IMR-90 (cell line): ENCODE results near the gene HIKESHI. TPM values are rescaled to one million over a fixed set of nuclear protein-coding genes. Genes with fewer than 3 reads are reported as not detected.

Source experiments
- ATAC-seq: fragments of 200-7000 bp; cut with Tn5 transposase; 2 replicates; pipeline ENCODE4 v1.9.1; 2020; ENCODE audit warnings: low read depth, mild to moderate bottlenecking, moderate library complexity
- BruUV-seq: library from RNA; stranded (reverse); fragments of 400-500 nt; replicated peaks from 2 replicates; lab custom pipeline; 2021; lab: Mats Ljungman, UMichigan
- CTCF ChIA-PET: fragments of 300-600 bp; formaldehyde crosslinking; extraction: SDS; loops from one replicate; lab custom pipeline; 2021; ENCODE audit warnings: antibody characterized with exemption; lab: Yijun Ruan, JAX
- POLR2A ChIA-PET: fragments of 300-600 bp; sonication (Branson Sonifier 250); formaldehyde crosslinking; loops from one replicate; lab custom pipeline; 2022; ENCODE audit warnings: antibody characterized with exemption; ENCODE audit not compliant: unreplicated experiment; lab: Charles Lee
- DNase-seq: peaks from one replicate; pipeline ENCODE4 v3.0.0; 2013
- H2AFZ ChIP-seq: replicated peaks from 2 replicates; pipeline ENCODE3; 2013; ENCODE audit warnings: low read length, mild to moderate bottlenecking; ENCODE audit not compliant: poor library complexity
- H2AK5ac ChIP-seq: 2 replicates; pipeline ENCODE4 v1.6.1; 2013; ENCODE audit warnings: low read depth, low read length, inconsistent platforms
- H2AK9ac ChIP-seq: replicated peaks from 2 replicates; pipeline ENCODE3; 2013; ENCODE audit warnings: mild to moderate bottlenecking, low read depth, low read length, moderate library complexity; ENCODE audit not compliant: poor library complexity
- H2BK120ac ChIP-seq: 2 replicates; pipeline ENCODE4 v1.6.1; 2013; ENCODE audit warnings: low read depth, low read length, inconsistent platforms
- H2BK15ac ChIP-seq: 3 replicates; pipeline ENCODE4 v1.6.1; 2013; ENCODE audit warnings: low read depth, low read length, inconsistent platforms
- H2BK20ac ChIP-seq: 2 replicates; pipeline ENCODE4 v1.6.1; 2013; ENCODE audit warnings: low read depth, mild to moderate bottlenecking, inconsistent platforms, low read length, moderate library complexity
- H2BK5ac ChIP-seq: 2 replicates; pipeline ENCODE4 v1.6.1; 2013; ENCODE audit warnings: mild to moderate bottlenecking, low read depth, low read length, inconsistent platforms; ENCODE audit not compliant: poor library complexity, severe bottlenecking
- H3K14ac ChIP-seq: replicated peaks from 2 replicates; pipeline ENCODE4 v1.6.1; 2013; ENCODE audit warnings: low read depth, low read length, inconsistent platforms
- H3K18ac ChIP-seq: 2 replicates; pipeline ENCODE4 v1.6.1; 2013; ENCODE audit warnings: low read depth, low read length, control low read depth
- H3K23ac ChIP-seq: 2 replicates; pipeline ENCODE4 v1.6.1; 2013; ENCODE audit warnings: low read depth, low read length, inconsistent platforms
- H3K27ac ChIP-seq: 2 replicates; pipeline ENCODE4 v1.5.1; 2013; ENCODE audit warnings: mild to moderate bottlenecking, control low read depth, low read length; ENCODE audit not compliant: insufficient read depth
- H3K27me3 ChIP-seq: 2 replicates; pipeline ENCODE4 v1.6.1; 2013; ENCODE audit warnings: low read length; ENCODE audit not compliant: control insufficient read depth, insufficient read depth
- H3K36me3 ChIP-seq: 2 replicates; pipeline ENCODE4 v1.6.1; 2013; ENCODE audit warnings: low read length, mixed read lengths; ENCODE audit not compliant: control insufficient read depth, insufficient read depth
- H3K4ac ChIP-seq: 2 replicates; pipeline ENCODE4 v1.6.1; 2013; ENCODE audit warnings: low read depth, low read length, inconsistent platforms
- H3K4me1 ChIP-seq: 2 replicates; pipeline ENCODE4 v1.6.1; 2013; ENCODE audit warnings: low read length, mixed read lengths; ENCODE audit not compliant: control insufficient read depth, insufficient read depth
- H3K4me2 ChIP-seq: 2 replicates; pipeline ENCODE4 v1.6.1; 2013; ENCODE audit warnings: low read depth, mild to moderate bottlenecking, control low read depth, low read length, moderate library complexity
- H3K4me3 ChIP-seq: 2 replicates; pipeline ENCODE4 v1.5.1; 2013; ENCODE audit warnings: low read depth, mild to moderate bottlenecking, control low read depth, low read length, moderate library complexity; ENCODE audit not compliant: insufficient read depth
- H3K56ac ChIP-seq: 2 replicates; pipeline ENCODE4 v1.6.1; 2013; ENCODE audit warnings: low read length, inconsistent platforms; ENCODE audit not compliant: insufficient read depth; ENCODE audit errors: extremely low read depth
- H3K79me1 ChIP-seq, 2 experiments: 2 replicates each; pipeline ENCODE4 v1.6.1; 2013; ENCODE audit warnings: low read length in 2 of 2, inconsistent platforms in 1 of 2, low read depth in 1 of 2
- H3K9ac ChIP-seq: 2 replicates; pipeline ENCODE4 v1.6.1; 2013; ENCODE audit warnings: low read depth, low read length, control low read depth
- H3K9me1 ChIP-seq: 2 replicates; pipeline ENCODE4 v1.6.1; 2013; ENCODE audit warnings: low read length, inconsistent platforms; ENCODE audit not compliant: insufficient read depth
- H3K9me3 ChIP-seq: 2 replicates; pipeline ENCODE4 v1.6.1; 2013; ENCODE audit warnings: low read length; ENCODE audit not compliant: control insufficient read depth, insufficient read depth
- H4K20me1 ChIP-seq: 2 replicates; pipeline ENCODE4 v1.6.1; 2013; ENCODE audit warnings: low read length, inconsistent platforms; ENCODE audit not compliant: insufficient read depth
- H4K5ac ChIP-seq: 2 replicates; pipeline ENCODE4 v1.6.1; 2013; ENCODE audit warnings: mild to moderate bottlenecking, low read depth, low read length, control low read depth
- H4K8ac ChIP-seq, 2 experiments: 2 replicates each; pipeline ENCODE4 v1.6.1; 2013; ENCODE audit warnings: low read depth in 2 of 2, low read length in 2 of 2, control low read depth in 1 of 2, inconsistent platforms in 1 of 2
- H4K91ac ChIP-seq: 2 replicates; pipeline ENCODE4 v1.6.1; 2013; ENCODE audit warnings: low read depth, low read length, inconsistent platforms; ENCODE audit not compliant: insufficient read depth
- BHLHE40 ChIP-seq: fragments of 150-350 bp; IDR thresholded peaks from 2 replicates; pipeline ENCODE4 v1.6.1; 2016; ENCODE audit warnings: mild to moderate bottlenecking, low read depth, low read length
- CEBPB ChIP-seq: IDR thresholded peaks from 2 replicates; pipeline ENCODE4 v1.6.1; 2012; ENCODE audit warnings: low read depth, low read length, improper control_type of control experiment
- FOS ChIP-seq: fragments of 150-350 bp; IDR thresholded peaks from 2 replicates; pipeline ENCODE4 v1.6.1; 2016; ENCODE audit warnings: low read depth, low read length
- MXI1 ChIP-seq: IDR thresholded peaks from 2 replicates; pipeline ENCODE4 v1.6.1; 2012; ENCODE audit warnings: low read depth, mild to moderate bottlenecking, low read length, moderate library complexity, borderline replicate concordance
- USF2 ChIP-seq: fragments of 150-350 bp; IDR thresholded peaks from 2 replicates; pipeline ENCODE4 v1.6.1; 2017; ENCODE audit warnings: mild to moderate bottlenecking, antibody characterized with exemption, low read length, low read depth
- dilution Hi-C: fragments of 300-500 bp; cut with HindIII; formaldehyde crosslinking; loops from one replicate; pipeline ENCODE4 v1.14.3; 2018; ENCODE audit warnings: low sequenced_read_pairs; ENCODE audit not compliant: unreplicated experiment
- in situ Hi-C: fragments of 300-500 bp; cut with MboI; formaldehyde crosslinking; loops from 3 replicates; pipeline ENCODE4 v1.14.3; 2019; ENCODE audit warnings: low sequenced_read_pairs, inconsistent platforms, mixed read lengths
- intact Hi-C: fragments of 100-400 bp; cut with micrococcal nuclease; formaldehyde crosslinking; loops from 2 replicates; pipeline ENCODE4 v1.10.0; 2022
- polyA plus RNA-seq, 3 experiments: library from polyadenylated mRNA; depleted of rRNA; stranded (reverse); fragments of >200 nt; gene quantifications; 2 replicates each; pipeline ENCODE4 v1.2.3, GENCODE V29; 2012; ENCODE audit warnings: low replicate concordance in 1 of 3
- total RNA-seq: library from RNA; depleted of rRNA; stranded (reverse); fragments of >200 nt; gene quantifications from 2 replicates; pipeline ENCODE4 v1.2.3, GENCODE V29; 2012
- TF ChIP-seq, protein P1 (sequence below): conservative IDR thresholded peaks from 2 replicates; pipeline ENCODE4 v1.5.1; 2012; ENCODE audit warnings: mild to moderate bottlenecking, low read depth, low read length, improper control_type of control experiment

The HIKESHI gene
- total and polyA plus RNA-seq, 2 of the 4 experiments (the other 2 are of a cell fraction), result 49.4 to 73.5 TPM

GRCh38 chr11:86257446-86257845, 44.6 kb upstream of the HIKESHI start:
- no TSS peak for BruUV-seq
- no peak overlapping the region for H2AK5ac ChIP-seq
- H3K18ac ChIP-seq, result no peak overlapping the region
- no peak overlapping the region for H2AFZ ChIP-seq
- no peaks in the 10 kb centered on the region for H3K27me3 ChIP-seq
- H2BK20ac ChIP-seq, result no peak overlapping the region
- H2BK120ac ChIP-seq, result no peak overlapping the region
- H3K79me1 ChIP-seq, result peaks cover 10 to 36% of the 10 kb centered on the region in 2 experiments; a peak in 3 of 4 replicates
- no peak overlapping the region for H2AK9ac ChIP-seq
- H4K91ac ChIP-seq, result no peak overlapping the region
- H3K4me3 ChIP-seq, result no peak overlapping the region
- H4K5ac ChIP-seq, result no peak overlapping the region
- no peak overlapping the region for H3K14ac ChIP-seq
- no peak overlapping the region for H3K56ac ChIP-seq
- no peak for TF ChIP-seq USF2
- no peak for TF ChIP-seq CEBPB
- TF ChIP-seq, protein P1, sequence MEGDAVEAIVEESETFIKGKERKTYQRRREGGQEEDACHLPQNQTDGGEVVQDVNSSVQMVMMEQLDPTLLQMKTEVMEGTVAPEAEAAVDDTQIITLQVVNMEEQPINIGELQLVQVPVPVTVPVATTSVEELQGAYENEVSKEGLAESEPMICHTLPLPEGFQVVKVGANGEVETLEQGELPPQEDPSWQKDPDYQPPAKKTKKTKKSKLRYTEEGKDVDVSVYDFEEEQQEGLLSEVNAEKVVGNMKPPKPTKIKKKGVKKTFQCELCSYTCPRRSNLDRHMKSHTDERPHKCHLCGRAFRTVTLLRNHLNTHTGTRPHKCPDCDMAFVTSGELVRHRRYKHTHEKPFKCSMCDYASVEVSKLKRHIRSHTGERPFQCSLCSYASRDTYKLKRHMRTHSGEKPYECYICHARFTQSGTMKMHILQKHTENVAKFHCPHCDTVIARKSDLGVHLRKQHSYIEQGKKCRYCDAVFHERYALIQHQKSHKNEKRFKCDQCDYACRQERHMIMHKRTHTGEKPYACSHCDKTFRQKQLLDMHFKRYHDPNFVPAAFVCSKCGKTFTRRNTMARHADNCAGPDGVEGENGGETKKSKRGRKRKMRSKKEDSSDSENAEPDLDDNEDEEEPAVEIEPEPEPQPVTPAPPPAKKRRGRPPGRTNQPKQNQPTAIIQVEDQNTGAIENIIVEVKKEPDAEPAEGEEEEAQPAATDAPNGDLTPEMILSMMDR, result no peak
- TF ChIP-seq BHLHE40, result no peak
- TF ChIP-seq MXI1, result no peak
- no peak for TF ChIP-seq FOS
- intact Hi-C loops (no loop called here), dilution Hi-C loops (no loop called here), in situ Hi-C loops (no loop called here)
- H2BK15ac ChIP-seq, result no peak overlapping the region
- H3K9me1 ChIP-seq, result peaks cover 6% of the 10 kb centered on the region; the same call in 1 of the 2 replicates
- peaks cover 2% of the 10 kb centered on the region; the same call in 1 of the 2 replicates for H3K4me1 ChIP-seq
- H2BK5ac ChIP-seq, result no peak overlapping the region
- ChIA-PET POLR2A (no interaction called here), CTCF (no interaction called here)
- H3K23ac ChIP-seq, result no peak overlapping the region
- H4K8ac ChIP-seq, result no peak overlapping the region
- H3K9me3 ChIP-seq, result no peaks in the 10 kb centered on the region
- peaks cover 10% of the 10 kb centered on the region for H3K36me3 ChIP-seq
- no peak overlapping the region for H3K4me2 ChIP-seq
- H3K4ac ChIP-seq, result no peak overlapping the region
- no peaks in the 10 kb centered on the region; the same call in 1 of the 2 replicates for H4K20me1 ChIP-seq
- no peak overlapping the region for H3K9ac ChIP-seq
- ATAC-seq, result no peak
- H3K27ac ChIP-seq, result no peak overlapping the region
- no peak for DNase-seq
